NOMO-1 treated with DMSO at 0.1 percent for 48 hours (cell line): ENCODE data around the gene CFAP141.
A peak's percentile ranks its signal among the peaks of the same experiment; 100 is the strongest.
"Not testable (repeated sequence)": the region's sequence is repeated elsewhere in the genome, so short reads cannot be mapped to it uniquely, and the experiment has no call there.

ENCODE experiments used
- DNase-seq: peaks from one replicate; lab custom pipeline; 2025; ENCODE audit not compliant: unreplicated experiment; lab: John Stamatoyannopoulos, UW

Gene CFAP141

GRCh38 chr1:154206196-154206595 is at the start of gene CFAP141:
CFAP141 (minus strand) TSS chr1:154206333; CDS start chr1:154206307, 26 bp downstream.
- no peak for DNase-seq

DNA sequence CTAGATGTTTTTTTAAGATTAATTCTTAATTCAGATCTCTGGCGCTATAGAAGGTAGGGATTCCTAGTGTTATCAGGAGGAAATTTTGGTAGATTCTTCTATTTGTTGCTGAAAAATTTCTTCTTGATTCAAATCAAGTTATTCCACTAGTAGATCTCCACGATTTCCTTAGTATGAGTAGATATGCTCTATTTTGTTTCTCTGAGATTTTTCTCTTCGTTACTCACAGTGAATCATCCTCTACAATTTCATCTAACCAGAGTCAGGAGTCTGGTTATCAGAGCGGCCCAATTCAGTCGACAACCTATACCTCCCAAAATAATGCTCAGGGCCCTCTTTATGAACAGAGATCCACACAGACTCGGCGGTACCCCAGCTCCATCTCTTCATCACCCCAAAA is 47.5 kb upstream of the CFAP141 start:
- DNase-seq = no peak

- no peak for DNase-seq
These were observed 35.7 kb upstream of the CFAP141 start for GRCh38 chr1:154241703-154242351.

DNA sequence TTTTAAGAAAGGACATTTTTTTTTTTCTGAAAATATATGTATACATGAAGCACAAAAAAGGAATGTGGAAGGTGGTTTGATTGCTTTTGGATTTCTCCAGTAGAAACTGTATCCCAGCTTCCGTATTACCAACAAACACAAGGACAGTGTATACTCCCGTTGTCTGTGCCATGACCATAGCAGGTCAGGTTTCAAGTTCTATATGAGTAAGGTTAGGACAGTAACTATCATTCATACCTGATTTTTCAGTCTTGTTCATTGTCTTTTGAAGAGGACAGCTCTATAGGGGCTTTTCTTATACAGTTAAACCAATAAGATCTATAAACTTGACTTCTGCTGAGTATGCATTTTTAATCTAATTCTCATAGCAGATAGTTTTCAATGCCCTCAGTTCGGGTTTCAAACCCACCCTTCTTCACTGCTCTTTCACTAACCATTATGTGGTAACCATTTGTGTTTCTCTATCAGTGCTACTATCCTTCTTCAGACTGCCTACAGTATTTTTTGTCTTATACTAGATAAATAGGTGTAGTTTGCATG is 34.2 kb upstream of the CFAP141 start:
- no peak for DNase-seq

DNA sequence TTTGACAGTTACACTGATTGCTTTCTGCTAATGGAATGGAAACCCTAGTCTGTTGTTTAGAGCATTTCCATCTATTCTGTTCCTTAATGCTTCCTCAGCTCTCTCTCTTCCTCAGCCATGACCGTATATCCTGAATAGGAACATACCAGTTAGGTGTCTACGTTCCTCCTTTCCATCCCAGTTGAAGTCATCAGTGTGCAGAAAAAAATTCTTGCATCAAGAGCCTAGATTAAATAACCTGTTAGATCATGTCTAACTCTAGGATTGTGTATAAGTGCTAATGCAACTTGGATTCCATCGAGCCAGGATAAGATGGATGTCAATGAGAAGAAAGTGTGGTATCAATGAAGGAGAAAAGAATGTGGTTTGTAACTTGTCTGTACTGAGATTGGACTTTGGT is 33.4 kb upstream of the CFAP141 start:
- DNase-seq = no peak

DNA sequence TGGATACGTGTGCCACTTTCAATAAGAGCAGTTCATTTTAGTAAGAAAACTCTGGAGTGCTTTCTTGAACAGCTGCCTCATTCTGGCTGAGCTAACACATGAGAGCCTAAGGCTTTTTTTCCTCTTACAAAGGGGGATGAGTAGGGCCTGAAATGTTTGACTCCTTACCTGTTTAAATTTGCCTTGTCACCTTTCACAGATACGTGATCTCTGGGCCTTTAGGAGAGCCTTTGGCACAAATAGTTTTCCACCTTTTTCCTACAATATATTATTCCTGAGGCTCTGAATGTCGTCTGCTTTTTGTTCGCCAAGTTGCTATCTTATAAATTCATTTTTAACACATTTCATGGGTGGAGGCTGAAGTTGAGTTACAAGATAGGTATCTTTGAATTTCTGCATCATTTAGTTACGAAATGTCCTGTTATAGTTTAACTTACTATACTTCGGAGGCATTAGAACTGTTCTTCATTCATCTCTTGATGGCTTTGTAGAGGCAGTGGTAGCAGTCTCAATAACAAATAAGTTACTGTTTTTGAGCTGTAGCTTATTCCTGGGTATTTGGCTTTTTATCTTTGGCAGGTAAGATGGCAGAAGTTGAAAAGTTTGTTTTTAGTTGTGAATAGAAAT is 31.9 kb upstream of the CFAP141 start:
- no peak for DNase-seq

GRCh38 chr1:154237435-154237834 is 31.3 kb upstream of the CFAP141 start:
- no peak for DNase-seq

DNA sequence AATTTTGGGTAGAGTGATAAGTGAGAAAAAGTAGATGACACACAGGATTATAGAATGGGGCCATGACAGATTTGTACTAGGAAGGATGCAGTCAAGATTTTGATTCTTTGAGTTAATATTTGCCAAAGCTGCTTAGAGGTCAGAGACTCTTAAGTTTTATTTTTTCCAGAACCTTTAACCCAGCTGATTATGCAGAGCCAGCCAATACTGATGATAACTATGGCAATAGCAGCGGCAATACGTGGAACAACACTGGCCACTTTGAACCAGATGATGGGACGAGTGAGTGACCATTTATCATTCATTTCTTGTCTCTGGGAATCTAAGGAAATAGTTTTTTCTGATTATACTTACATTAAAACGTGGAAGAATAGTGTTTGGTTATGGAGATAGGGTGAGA is 30.7 kb upstream of the CFAP141 start:
- DNase-seq = no peak

- DNase-seq = not testable (repeated sequence)
These were observed 27.0 kb upstream of the CFAP141 start for GRCh38 chr1:154233127-154233526.

GRCh38 chr1:154231112-154231511 is 25.0 kb upstream of the CFAP141 start:
- not testable (repeated sequence) for DNase-seq

DNA sequence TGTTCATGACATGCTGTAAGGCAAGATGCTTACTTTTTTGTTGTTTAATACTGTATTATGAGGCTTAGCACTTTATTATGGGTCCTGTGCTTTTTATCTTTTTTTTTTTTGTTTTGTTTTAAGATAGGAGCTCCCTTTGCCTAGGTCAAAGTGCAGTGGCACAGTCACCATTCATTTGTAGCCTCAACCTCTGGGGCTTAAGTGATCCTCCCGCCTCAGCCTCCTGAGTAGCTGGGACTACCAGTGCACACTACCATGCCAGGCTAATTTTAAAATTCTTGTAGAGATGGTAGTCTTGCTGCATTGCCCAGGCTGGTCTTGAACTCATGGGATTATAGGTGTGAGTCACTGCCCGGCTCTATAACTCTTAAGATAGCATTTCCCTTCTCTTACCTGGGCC is 19.2 kb upstream of the CFAP141 start:
- DNase-seq = no peak

GRCh38 chr1:154223621-154224020 is 17.5 kb upstream of the CFAP141 start:
- DNase-seq = no peak

GRCh38 chr1:154222918-154223317 is 16.8 kb upstream of the CFAP141 start:
- no peak for DNase-seq

GRCh38 chr1:154222518-154222917 is 16.4 kb upstream of the CFAP141 start:
- DNase-seq = no peak

GRCh38 chr1:154221278-154222001 is 15.3 kb upstream of the CFAP141 start:
- peak; percentile 23 for DNase-seq

GRCh38 chr1:154220970-154221277 is 14.8 kb upstream of the CFAP141 start:
- DNase-seq = no peak

DNA sequence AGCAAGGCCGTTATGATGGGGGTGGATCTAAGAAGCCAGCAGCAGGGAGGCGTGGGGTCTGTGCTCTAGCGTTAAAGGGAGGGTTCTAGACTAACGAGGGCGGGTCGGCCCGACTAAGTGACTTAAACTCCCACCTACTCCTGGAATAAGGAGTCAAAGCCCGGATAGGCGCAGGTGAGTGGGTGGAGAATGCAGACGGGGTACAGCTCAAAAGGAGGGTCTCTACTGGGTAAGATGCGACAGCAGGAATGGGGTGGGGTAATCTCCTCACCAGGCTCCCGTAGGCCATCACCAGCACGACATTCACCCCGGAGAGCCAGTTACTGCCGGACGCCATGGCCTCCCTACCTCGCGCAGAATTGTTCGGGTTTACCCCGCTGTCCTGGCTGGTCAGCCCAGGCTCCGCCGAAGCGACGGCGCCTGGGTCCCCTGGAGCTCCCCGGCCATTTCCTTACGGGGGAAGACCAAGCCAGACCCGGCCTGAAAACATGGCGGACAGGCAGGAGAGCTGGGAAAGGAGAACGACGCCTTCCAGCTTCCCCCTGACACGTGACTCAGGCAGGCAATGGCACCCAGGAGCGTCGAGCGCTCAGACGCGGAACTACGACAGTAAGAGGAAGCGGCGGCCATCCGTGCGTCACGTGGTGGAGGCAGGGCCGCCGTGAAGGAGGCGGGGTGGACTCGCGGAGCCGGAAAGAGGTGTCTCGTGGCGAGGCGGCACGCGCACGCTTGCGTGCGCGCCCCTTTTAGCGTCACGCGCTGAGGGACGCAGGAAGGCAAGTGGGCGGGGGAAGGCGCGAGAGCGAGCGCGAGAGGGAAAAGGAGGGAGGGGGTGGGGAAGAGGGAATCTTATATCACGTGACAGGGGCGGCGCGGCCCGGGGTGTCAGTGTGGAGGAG is 14.2 kb upstream of the CFAP141 start, which contains the start of gene UBAP2L:
UBAP2L (plus strand) TSS at position 885 of the 899 bp plus-strand sequence. CDS start 4,169 bp downstream, outside the sequence.
- DNase-seq = peak; percentile 99

DNA sequence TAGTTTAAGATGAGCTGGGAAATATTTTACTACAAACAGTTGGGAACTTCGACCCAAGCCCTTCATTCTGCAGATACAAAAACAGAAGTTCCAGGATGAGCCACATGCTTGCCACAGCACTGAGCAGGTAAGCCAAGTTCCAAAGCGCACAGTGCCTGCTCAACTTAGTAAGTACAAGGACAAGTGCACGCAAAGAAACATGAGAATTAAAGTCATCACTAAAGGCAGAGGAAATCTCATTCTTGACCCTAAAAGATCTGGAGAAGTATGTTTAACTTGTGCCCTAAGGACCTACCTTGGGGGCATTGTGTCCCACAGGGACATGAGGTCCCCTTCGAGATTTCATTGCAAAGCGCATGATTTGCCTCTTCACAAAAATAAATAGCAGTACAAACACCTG is 13.4 kb upstream of the CFAP141 start:
- peak; percentile 43 for DNase-seq

DNA sequence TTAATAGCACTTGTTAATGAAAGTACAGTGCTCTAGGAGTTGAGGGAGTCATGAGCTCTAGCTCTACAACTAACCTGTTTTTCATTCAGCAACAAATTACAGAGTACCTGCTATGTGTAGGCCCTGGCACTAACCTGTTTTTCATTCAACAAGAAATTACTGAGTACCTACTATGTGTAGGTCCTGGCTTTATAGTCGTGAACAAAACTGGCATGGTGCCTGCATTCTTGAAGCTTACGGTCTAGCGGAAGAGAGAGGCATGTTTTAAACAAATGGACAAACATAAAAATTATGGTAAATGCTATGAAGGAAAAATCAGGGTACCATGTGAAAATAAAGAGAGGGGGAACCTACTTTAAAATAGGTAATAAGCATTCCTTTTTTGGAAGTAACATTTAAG is 12.4 kb upstream of the CFAP141 start:
- DNase-seq = no peak

GRCh38 chr1:154213274-154213673 is 7.1 kb upstream of the CFAP141 start:
- no peak for DNase-seq

DNA sequence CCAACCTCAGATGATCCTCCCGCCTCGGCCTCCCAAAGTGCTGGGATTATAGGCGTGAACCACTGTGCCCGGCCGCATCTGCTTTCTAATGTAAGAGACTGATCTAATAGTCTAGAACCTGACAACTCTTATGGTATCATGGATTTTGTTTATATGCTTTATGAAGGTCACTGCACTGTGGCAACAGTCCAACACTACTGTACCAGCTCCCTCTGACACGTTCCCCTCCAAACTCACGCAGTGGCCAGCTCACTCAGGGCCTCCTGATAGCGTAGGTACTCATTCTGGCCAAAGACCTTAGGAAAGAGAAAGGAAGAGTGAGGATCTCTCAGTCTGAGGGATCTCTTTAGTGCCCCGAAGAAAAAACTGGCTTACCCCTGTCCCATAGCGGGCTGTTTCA is 6.0 kb upstream of the CFAP141 start:
- DNase-seq = no peak
